Stimulated activated CD4-positive, alpha-beta T cell treated with anti-CD3 and anti-CD28 coated beads, Interleukin-12 subunit alpha, Interleukin-12 subunit beta, amount 100 ng/mL, for 48 hours (primary cell): Measurements from ENCODE around the gene MOK.
"Not testable (repeated sequence)": the region's sequence is repeated elsewhere in the genome, so short reads cannot be mapped to it uniquely, and the experiment has no call there.

Experiments used
- DNase-seq, 3 donors: peaks; one replicate each; pipeline ENCODE4 v3.0.0-alpha.2; 2020; ENCODE audit warnings: low read depth in 2 of 3, low spot score in 1 of 3

MOK gene

GRCh38 chr14:102304611-102305506 lies at the start of gene MOK:
MOK (minus strand) TSS chr14:102305164; CDS start chr14:102304968, 196 bp downstream.
- peak; percentile 94 to 96 (median 94) for DNase-seq

GRCh38 chr14:102353126-102353619 lies 48.2 kb upstream of the MOK start:
- DNase-seq: no peak

GRCh38 chr14:102352213-102352612 lies 47.2 kb upstream of the MOK start:
- no peak for DNase-seq

- not testable (repeated sequence) for DNase-seq
Observed at GRCh38 chr14:102351593-102351992, 46.6 kb upstream of the MOK start.

GRCh38 chr14:102351023-102351422 lies 46.1 kb upstream of the MOK start:
- DNase-seq: no peak

GRCh38 chr14:102348376-102348775 lies 43.4 kb upstream of the MOK start:
- DNase-seq: no peak

- DNase-seq: no peak
Observed at GRCh38 chr14:102346645-102347044, 41.7 kb upstream of the MOK start.

- no peak for DNase-seq
Observed at GRCh38 chr14:102345232-102345631, 40.3 kb upstream of the MOK start.

- no peak for DNase-seq
Observed at GRCh38 chr14:102344485-102344884, 39.5 kb upstream of the MOK start.

GRCh38 chr14:102344084-102344483 lies 39.1 kb upstream of the MOK start:
- no peak for DNase-seq

- no peak for DNase-seq
Observed at GRCh38 chr14:102342238-102342637, 37.3 kb upstream of the MOK start.

- no peak for DNase-seq
Observed at GRCh38 chr14:102341566-102341965, 36.6 kb upstream of the MOK start.

GRCh38 chr14:102338724-102339123 lies 33.8 kb upstream of the MOK start:
- no peak for DNase-seq

- no peak for DNase-seq
Observed at GRCh38 chr14:102335163-102335562, 30.2 kb upstream of the MOK start.

GRCh38 chr14:102333795-102334705 lies 29.1 kb upstream of the MOK start:
- DNase-seq: no peak

GRCh38 chr14:102333390-102333789 lies 28.4 kb upstream of the MOK start:
- DNase-seq: no peak

- no peak for DNase-seq
Observed at GRCh38 chr14:102330806-102331205, 25.8 kb upstream of the MOK start.

GRCh38 chr14:102329381-102329780 lies 24.4 kb upstream of the MOK start:
- not testable (repeated sequence) for DNase-seq

GRCh38 chr14:102326583-102326982 lies 21.6 kb upstream of the MOK start:
- DNase-seq: no peak

- no peak for DNase-seq
Observed at GRCh38 chr14:102325791-102326345, 20.9 kb upstream of the MOK start.

- no peak for DNase-seq
Observed at GRCh38 chr14:102323102-102323501, 18.1 kb upstream of the MOK start.
